ENCODE data around the gene PDCD6IP.
"Not testable (repeated sequence)": the region's sequence is repeated elsewhere in the genome, so short reads cannot be mapped to it uniquely, and the experiment has no call there.

PDCD6IP gene

DNA sequence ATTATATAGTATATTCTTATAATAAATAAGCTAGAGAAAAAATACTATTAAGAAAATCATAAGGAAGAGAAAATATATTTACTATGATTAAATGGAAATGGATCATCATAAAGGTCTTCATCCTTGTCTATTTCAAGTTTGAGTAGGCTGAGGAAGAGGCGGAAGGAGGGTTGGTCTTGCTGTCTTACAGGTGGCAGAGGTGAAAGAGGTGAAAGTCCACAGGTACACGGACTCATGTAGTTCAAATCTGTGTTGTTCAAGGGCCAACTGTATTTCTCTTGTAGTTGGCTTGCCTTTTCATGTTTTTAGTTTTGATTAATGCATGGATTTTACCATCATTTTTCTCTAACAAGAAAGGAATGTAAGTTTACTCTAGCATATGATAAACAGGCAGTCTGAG lies 41.7 kb downstream of the PDCD6IP start:
- DNase-seq (ENCODE audit: low spot score) (no peak), FAIRE-seq (no peak)

DNA sequence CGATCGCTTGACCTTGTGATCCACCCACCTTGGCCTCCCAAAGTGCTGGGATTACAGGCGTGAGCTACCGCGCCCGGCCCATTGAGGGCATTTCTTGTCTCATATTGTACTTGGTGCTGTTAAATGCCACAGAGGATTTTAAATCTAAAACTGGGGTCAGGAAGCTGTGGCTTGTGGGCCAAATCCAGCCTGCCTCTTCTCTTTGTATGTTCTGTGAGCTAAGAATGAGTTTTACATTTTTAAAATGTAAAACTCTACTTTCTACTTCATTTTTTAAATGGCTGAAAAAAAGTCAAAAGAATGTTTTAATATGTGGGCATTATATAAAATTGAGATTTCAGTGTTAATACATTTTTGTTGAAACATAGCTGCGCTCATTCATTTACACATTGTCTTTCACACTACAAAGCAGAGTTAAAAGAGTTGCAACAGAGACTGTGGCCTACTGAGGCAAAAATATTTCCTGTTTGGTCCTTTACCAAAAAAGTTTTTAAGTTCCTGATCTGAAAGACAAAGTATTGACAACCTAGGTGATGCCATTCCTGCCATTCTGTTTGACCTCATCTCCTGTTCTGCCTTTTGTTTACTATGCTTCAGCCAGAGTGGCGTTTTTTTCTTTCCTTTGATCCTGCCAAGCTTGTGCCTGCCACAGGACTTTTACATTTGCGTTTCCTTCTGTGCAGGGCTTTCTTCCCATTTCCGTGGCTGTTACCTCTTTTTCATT lies 50.4 kb downstream of the PDCD6IP start:
- DNase-seq (ENCODE audit: low spot score) (no peak), FAIRE-seq (no peak)

DNA sequence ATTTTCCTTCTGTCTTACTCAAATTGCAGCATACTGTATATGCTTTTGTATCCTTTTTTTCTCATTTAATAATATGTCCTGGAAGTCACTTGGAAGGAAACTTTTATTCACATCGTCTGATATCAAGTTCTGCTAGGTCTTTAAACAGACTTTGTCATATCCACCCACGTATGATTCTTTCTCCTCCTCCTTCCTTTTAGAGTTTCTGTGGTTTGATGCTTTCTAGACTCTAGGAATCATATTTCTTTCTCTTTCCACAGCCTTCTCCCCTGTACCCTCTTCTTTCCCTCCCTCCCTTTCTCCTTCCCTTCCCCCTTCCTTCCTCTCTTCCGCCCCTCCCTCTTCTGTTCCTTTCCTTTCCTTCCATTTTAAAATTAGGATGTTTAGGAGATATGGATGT lies 52.2 kb downstream of the PDCD6IP start:
- FAIRE-seq: not testable (repeated sequence)

DNA sequence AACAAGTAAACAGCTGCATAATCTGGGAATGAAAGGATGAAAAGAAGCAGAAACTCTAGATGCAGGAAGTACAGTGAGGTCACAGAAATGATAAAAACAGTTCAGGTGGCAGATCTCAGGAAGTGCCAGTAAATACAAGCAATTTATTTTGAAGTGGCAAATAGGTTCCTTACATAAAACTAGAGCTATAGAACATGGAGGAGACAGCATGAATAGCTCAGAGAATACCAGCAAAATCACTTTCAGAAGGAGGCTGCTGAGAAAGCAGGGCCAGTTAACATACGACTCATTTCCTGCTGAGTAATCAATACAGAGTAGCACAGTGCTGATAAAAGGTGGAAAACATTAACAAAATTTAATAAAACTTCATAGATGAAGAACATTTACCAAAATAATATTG lies 57.0 kb downstream of the PDCD6IP start:
- peak; percentile 8 for DNase-seq (ENCODE audit: low spot score)
- peak; percentile 57 for FAIRE-seq

More for the DNA sequence above, 52.2 kb downstream of the PDCD6IP start:
- DNase-seq (ENCODE audit: low spot score): not testable (repeated sequence)

DNA sequence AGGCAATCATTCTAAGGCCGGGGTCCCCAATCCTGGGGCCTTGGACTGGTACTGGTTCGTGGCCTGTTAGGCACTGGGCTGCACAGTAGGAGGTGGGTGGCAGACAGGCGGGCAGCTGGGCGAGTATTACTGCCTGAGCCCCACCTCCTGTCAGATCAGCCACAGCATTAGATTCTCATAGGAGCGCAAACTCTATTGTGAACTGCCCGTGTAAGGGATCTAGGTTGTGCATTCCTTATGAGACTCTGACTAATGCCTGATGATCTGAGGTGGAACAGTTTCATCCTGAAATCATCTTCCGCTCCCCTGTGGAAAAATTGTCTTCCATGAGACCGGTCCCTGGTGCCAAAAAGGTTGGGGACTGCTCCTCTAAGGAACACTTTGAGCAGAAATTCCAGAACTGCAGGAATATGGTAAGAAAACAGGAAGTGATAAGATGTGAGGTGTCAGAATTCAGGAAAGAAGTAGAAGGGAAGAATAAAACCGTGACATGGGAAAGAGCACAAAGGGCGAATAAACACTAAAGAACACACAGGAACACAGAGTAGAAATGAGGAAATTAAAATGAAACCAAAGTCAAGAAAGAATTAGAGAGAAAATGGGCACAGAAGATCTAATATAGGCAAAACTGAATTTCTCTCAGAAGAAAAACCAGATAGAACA lies 57.6 kb downstream of the PDCD6IP start:
- FAIRE-seq (no peak), DNase-seq (ENCODE audit: low spot score) (peak; percentile 10)

DNA sequence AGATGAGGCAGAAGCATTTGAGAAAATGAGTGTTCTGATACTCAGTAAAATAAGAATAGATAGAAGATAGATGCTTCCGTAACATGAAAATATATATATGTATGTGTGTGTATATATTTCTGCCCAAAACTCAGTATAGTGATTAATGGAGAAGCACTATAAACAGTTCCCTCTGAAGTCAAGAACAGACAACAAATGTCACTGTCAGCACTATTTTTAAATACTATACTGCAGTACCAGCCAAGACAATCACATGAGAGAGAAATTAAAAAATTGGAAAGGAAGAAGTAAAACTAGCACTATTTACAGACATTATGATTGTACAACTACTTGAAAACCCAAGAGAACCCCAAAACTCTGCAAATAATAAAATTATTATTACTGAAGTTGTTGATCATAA lies 59.3 kb downstream of the PDCD6IP start:
- not testable (repeated sequence) for FAIRE-seq; DNase-seq (ENCODE audit: low spot score)

DNA sequence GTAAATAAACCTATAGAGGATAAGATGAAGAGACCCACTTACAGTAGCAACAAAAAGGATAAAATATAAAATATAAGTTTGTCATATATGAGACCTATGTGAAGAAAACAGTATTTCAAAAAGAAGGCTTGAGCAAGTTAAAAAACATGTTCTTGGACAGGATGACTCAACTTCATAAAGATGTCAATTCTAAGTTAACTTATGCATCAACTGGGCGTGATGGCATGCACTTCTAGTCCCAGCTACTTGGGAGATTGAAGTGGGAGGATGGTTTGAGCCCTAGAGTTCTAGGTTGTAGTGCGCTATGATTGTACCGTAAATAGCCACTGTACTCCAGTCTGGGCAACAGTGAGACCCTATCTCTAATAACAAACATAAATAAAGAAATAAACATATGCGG lies 59.7 kb downstream of the PDCD6IP start:
- DNase-seq (ENCODE audit: low spot score) (no peak), FAIRE-seq (no peak)

DNA sequence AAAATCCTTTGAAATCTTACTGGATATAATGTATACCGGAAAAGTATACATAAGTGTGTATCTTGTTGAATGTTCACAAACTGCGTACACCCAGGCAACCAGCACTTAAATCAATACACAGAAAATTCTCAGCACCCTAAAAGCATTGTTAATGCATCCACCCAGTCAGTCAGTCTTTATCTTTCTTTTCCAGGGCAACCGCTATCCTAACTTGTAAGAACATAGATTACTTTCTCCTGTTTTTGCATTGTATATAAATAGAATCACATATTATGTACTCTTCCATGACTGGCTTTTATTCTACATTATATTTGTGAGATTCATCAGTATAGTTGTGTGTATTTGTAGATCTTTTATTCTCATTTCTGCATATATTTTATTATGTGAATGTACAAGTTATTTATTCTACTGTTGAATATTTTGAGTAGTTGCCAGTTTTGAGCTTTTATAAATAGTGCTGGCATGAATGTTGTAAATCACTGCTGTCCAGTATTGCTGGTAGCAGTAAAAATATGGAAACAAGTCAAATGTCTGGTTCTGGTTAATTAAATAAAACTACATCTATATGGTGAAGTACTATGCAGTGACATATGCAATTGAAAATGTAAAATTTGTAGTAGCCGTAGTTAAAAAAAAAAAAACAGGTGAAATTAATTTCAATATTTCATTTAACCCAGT lies 62.1 kb downstream of the PDCD6IP start:
- DNase-seq (ENCODE audit: low spot score) (no peak), FAIRE-seq (no peak)

DNA sequence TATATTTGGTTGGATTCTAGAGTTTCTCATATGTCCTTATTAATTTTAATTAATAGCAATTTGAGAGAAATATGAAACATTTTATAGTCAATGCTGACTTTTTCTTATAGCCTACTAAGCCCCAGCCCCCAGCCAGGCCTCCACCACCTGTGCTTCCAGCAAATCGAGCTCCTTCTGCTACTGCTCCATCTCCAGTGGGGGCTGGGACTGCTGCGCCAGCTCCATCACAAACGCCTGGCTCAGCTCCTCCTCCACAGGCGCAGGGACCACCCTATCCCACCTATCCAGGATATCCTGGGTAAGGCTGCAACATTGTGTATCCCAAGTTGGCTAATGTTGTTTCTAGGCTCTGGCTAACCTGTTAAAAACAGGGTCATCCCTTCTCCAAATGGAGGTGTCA lies 66.7 kb downstream of the PDCD6IP start:
- DNase-seq (ENCODE audit: low spot score) (no peak), FAIRE-seq (no peak)

DNA sequence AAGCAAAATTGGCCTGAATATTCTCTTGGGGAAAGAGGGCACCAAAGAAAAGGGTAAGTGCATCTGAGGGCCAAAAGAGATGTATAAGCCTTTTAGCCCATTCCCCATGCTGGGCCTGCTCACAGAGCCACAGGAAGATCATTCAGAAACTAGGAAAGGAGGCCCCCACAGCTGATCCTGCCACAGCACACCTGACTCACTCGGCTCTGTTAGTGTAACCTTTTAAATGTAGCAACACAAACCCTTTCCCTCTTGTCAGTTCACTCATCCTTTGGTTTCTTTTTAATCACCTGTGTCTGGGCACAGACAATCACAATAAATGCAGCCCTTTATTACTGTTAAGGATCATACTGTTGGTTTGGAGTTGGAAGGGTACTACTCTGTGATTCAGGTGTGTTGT lies 69.9 kb downstream of the PDCD6IP start:
- no peak for DNase-seq (ENCODE audit: low spot score)
- FAIRE-seq: no peak

DNA sequence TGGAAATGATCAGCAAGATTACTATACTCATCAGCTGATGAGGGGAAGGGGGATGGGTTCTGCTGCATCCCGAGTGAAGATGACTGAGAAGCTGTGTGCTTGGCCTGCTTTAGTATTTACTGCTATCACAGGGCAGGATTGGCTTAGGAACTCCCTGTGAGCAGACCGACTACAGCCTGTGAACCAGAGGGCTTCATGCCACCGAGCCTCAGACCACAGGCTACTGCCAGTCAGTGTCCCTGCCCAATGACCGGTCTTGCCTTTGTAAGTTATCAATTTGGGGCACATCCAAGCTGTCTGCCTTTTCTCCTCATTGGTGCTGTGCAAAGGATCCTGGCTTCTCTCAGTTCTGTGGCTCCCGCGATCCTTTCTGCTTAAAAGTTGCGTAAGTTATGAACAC lies 71.5 kb downstream of the PDCD6IP start:
- FAIRE-seq (no peak), DNase-seq (ENCODE audit: low spot score) (no peak)

DNA sequence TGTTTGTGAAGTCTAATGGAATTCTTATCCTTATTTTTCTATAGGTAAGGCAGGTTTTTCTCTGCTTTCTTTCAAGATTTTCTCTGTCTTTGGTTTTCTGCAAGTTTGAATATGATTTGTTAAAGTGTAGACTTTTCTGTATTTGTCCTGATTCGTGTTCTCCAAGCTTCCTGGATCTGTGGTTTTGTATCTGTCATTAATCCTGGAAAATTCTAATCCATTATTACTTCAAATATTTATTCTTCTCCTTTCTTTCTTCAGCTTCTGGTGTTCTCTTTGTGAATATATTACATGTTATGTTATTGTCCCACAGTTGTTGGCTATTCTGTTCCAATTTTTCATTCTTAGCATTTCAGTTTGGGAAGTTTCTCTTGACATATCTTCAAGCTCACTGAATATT lies 76.4 kb downstream of the PDCD6IP start:
- FAIRE-seq (no peak), DNase-seq (ENCODE audit: low spot score) (no peak)

DNA sequence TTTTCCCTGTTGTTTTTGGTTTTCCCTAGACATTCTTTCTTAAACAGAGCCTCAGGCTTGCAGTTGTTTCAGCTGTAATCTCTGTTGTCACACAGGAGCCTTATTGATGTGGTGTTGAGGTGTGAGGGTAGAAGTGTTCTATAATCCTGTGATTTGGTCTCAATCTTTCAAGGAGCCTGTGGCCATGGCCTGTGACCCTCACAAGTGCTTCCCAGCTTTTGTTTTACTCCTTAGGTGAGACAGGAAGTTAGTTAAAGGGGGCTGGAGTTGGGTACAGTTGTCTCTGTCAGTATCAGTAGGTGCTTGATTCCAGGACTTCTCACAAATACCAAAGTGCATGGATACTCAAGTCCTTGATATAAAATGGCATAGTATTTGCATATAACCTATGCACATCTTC lies 77.2 kb downstream of the PDCD6IP start:
- DNase-seq (ENCODE audit: low spot score): no peak
- FAIRE-seq: no peak

DNA sequence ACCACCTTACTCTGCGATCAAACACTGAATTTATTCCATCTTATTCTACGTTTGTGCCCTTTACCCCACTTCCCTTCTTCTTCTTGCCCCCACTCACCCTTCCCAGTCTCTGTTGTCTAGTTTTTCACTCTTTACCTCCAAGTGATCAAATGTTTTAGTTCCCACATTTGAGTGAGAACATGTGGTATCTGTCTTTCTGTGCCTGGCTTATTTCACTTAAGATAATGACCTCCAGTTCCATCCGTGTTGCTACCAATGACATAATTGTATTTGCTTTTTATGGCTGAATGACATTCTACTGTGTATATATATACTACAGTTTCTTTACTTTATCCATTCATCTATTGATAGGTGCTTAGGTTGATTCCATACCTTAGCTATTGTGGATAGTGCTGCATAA lies 78.8 kb downstream of the PDCD6IP start:
- no peak for FAIRE-seq
- DNase-seq (ENCODE audit: low spot score): no peak

DNA sequence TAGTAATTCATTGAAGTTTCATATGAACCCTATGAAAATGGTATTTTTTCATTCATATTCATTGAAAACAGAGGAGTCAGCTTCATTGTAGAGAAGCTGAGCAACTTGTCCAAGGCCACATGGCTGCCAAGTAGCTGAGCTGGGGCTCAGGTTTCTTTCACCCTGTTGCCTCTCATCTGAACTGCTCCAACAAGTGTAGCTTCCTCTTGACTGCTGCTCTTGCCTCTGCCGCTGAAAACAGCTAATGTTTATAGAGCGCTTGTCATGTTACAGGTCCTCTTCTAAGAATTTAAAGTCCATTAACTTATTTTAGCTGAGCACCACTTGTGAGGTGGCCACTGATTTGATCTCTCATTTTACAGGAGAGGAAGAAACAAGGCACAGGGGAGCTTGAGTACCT lies 81.1 kb downstream of the PDCD6IP start:
- FAIRE-seq (no peak), DNase-seq (ENCODE audit: low spot score) (no peak)

DNA sequence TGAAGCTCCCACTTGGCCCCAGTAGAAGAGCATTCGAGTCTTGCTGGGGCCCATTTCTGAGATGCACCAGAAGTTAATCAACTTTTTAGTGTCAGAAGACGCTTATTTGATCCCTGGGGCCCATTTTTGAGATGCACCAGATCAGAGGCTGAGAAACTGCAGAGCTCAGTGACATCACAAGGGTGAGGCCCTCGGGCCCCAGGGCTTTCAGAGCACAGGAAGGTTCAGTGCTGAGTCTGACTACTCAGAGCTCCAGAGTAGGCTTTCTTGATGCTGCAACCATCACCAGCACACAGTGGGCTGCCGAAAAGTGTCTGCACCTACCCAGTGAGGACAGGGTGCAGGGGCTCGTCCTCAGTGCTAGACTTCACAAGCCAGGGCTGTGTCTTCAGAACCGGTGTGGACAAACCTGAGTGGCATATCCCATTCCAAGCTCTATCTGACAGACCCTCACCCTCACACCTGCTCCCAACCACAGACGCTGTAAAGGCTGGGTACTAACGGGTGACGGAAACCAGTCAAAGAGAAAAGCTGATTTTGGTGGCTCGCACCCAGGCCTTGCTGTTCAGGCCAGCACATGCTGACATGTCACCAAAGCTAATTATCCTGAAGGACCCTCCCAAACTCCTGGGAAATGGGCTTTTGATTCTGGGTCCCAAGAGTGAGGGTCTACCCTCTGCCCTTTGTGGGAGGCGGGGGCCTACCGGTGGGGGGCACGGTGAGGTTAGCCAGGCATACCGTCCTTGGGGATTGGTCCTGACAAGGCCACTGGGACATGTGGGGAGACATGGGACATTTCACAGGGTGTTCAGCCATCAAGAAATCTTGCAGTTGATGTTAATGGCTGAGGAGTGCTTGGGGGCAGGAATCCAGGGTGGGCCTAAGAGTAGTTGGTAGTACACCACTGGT lies 83.0 kb downstream of the PDCD6IP start:
- FAIRE-seq (no peak), DNase-seq (ENCODE audit: low spot score) (no peak)

DNA sequence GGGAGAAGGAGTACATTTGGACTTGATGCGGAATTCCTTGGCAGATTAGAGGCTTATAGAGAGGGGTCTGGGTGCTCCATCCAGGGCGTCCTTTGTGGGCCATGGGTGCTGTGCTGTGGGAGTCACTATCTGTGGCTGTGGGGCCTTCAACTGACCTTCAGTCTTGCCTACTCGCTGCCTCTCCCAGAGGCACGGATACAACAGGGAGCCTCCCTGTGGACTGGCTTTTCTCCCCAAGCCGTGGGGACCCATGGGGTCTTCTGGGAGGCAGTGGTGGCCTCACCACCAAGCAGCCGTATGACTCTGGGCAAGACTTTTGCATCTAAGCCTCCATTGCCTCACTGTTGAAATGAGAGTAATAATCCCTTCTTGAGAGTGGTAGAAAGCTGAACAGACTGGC lies 83.9 kb downstream of the PDCD6IP start:
- no peak for DNase-seq (ENCODE audit: low spot score)
- no peak for FAIRE-seq

DNA sequence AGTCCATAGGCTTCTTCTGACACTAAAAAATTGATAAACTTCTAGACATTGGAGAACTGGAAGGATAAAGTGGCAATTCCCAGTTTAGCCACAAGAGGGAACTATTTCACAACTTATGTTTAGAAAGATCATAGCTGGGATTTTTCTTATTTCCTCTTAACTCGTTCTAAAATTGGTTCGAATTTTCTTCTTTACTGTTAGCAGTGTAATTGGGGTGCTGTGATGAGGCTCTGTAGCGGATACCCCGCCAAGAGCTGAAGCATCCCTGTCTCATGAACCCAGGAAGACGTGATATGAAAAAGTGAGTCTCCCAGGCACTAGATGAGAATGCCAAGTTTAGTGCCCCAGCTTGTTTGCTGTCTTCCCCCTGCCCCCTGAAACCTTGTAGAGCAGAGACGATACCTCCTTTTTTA lies 85.1 kb downstream of the PDCD6IP start:
- peak; percentile 48 for FAIRE-seq
- DNase-seq (ENCODE audit: low spot score): peak; percentile 33

DNA sequence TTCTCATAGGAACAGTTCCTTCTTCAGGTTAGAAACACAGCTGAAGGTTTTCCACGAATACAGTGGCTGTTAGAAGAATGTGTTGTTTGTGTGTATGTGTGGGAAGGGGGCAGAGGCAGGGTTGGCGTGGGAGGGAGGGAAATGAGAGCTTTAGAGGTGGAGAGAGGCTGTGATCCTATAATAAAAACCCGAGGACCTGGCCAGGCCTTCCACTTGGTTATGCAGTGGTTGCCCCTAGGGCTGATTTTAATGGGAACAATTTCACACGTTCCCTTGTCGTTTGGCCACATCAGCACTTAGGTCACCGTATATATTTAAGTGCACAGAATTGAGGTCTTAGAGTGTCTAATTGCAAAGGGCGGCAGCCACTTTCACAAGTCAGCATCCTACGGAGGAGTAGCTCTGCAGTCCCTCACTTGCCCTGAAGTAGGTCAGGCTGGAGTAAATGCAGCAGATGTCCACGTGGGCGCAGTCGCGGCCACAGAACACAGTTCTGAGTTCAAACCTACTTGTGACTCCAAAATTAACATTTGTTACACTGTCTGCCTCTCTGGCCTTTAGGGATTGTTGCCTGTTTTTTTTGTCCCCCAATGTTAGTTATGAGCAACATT lies 85.6 kb downstream of the PDCD6IP start:
- FAIRE-seq (no peak), DNase-seq (ENCODE audit: low spot score) (no peak)

DNA sequence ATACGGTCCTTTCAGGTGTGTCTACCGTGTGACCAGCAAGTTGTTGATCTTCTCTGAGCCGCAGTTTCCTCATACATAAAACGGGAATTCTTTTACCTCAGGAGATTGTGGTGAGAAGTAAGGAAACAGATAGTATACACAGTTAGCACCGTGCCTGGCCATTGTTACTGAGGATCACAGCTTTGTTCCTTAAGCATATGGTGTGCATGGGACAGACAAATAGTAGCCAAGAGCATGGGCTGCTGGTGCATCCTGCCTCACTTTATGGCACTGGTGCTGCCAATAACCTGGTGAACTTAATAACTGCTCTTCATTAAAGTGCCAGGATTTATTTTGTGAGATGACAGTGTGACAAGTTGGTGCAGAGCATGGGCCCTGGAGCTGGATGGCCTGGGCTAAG lies 86.3 kb downstream of the PDCD6IP start:
- no peak for DNase-seq (ENCODE audit: low spot score)
- no peak for FAIRE-seq

DNA sequence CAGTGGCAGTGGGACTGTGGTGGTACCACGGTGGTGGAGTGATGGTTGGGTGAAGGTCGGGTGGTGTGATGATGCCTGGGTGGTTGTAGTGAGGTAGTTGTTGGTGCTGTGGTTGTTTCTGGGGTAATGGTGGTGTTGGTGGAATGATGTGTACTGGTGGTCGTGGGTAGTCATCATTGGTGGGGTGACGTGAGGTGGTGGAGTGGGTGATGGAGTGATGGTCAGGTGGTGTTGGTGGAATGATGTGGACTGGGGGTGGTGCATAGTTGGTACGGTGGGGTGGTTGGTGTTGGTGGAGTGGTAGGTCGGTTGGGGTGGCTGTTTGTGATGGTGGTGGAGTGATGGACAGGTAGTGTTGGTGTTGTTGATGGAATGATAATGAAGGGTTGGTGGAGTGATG lies 87.1 kb downstream of the PDCD6IP start:
- FAIRE-seq: no peak

More for the DNA sequence above, 87.1 kb downstream of the PDCD6IP start:
- DNase-seq (ENCODE audit: low spot score): no peak

Data from RCC 7860 (cell line).